GM12864 (cell line): ENCODE results near the gene SPSB1.

Experiments
- DNase-seq: peaks from one replicate; pipeline ENCODE4 v3.0.0-alpha.2; 2011; ENCODE audit warnings: low read depth
- H3K4me3 ChIP-seq: 2 replicates; pipeline ENCODE4 v1.5.1; 2011; ENCODE audit warnings: mild to moderate bottlenecking, low read depth, low read length, control low read depth
- CTCF ChIP-seq: IDR thresholded peaks from 2 replicates; pipeline ENCODE4 v1.5.1; 2011; ENCODE audit warnings: low read depth, mild to moderate bottlenecking, moderate library complexity, low read length, control low read depth, inconsistent platforms; ENCODE audit errors: missing control alignments

Gene SPSB1

GRCh38 chr1:9410737-9411297, 118.1 kb downstream of the SPSB1 start:
- TF ChIP-seq CTCF: no peak
- no peak overlapping the region for H3K4me3 ChIP-seq
- peak; percentile 96 for DNase-seq

GRCh38 chr1:9413071-9413876, 120.6 kb downstream of the SPSB1 start:
- no peak for TF ChIP-seq CTCF
- peak; percentile 93 for DNase-seq
- peak overlapping the region; percentile 26 for H3K4me3 ChIP-seq

- DNase-seq: no peak
- H3K4me3 ChIP-seq: peak overlapping the region; percentile 26
- TF ChIP-seq CTCF: no peak
These were observed 121.2 kb downstream of the SPSB1 start for GRCh38 chr1:9413877-9414213.

- no peak for DNase-seq
- TF ChIP-seq CTCF: no peak
- peak overlapping the region; percentile 55 for H3K4me3 ChIP-seq
These were observed 123.8 kb downstream of the SPSB1 start for GRCh38 chr1:9416506-9416905.

GRCh38 chr1:9416918-9417500, 124.3 kb downstream of the SPSB1 start:
- no peak for DNase-seq
- no peak for TF ChIP-seq CTCF
- peak overlapping the region; percentile 55 for H3K4me3 ChIP-seq

GRCh38 chr1:9417695-9418094, 125.0 kb downstream of the SPSB1 start:
- H3K4me3 ChIP-seq: peak overlapping the region; percentile 55
- TF ChIP-seq CTCF: no peak
- DNase-seq: no peak

- H3K4me3 ChIP-seq: no peak overlapping the region; the same call in 1 of the 2 replicates
- DNase-seq: no peak
- TF ChIP-seq CTCF: no peak
These were observed 126.2 kb downstream of the SPSB1 start for GRCh38 chr1:9418851-9419250.
